ENCODE data around the gene STXBP6. TPM values are rescaled to one million over a fixed set of nuclear protein-coding genes. Genes with fewer than 3 reads are reported as not detected.

The STXBP6 gene
- total RNA-seq, 1 experiment from 2014 or later: 0.27 TPM

DNA sequence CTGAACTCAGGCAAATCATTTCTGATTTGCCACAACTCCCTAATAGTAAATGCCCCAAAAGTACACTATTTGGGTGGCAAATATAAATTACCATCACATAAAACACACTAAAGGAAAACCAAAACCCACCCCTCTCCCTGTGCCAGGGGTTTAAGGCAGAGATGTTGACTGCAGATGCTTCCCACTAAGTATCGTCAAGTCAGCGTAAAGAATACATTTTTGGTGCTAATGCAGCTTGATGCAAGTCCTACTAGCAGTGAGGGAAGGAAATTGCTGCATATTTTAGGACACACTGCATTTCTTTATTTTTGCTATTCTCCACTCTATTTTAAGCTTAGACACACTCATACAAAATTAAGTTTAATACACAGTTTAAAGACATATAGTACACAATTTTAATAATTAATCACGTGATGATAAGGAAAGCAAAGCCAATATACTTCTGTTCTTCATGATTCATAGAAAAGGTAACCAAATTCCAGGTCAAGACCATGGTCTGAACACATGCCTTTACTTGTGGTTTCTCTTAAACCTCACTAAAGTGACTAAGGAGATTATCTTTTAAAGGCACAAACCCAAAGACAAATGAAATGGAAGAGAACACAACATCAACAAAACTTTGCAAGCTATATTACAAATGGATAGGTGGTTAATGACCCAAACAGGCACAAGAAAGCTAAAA lies 162.2 kb downstream of the STXBP6 start (continued):
- no peak for TF ChIP-seq CTCF (IDR thresholded peaks at IDR 0.05 in 2 of 3, conservative IDR thresholded peaks at IDR 0.05 in 1 of 3; ENCODE audit: borderline replicate concordance in 1 of 3, insufficient read depth in 1 of 3, low read depth in 2 of 3, low read length in 2 of 3)
- no peak for TF ChIP-seq POLR2A (IDR thresholded peaks at IDR 0.05; ENCODE audit: borderline replicate concordance, extremely low read depth, insufficient read depth, insufficient read length)

- Histone ChIP-seq H3K36me3 (ENCODE audit: control insufficient read depth in 1 of 2, insufficient read depth in 2 of 2, low read length in 2 of 2) (no peaks in the 10 kb centered on the region), H3K4me2 (ENCODE audit: low read length) (no peak overlapping the region), H3K4me3 (replicated peaks in 1 of 2; ENCODE audit: low read depth in 1 of 2, low read length in 2 of 2) (no peak overlapping the region), H3K9me2 (ENCODE audit: insufficient read depth) (no peaks in the 10 kb centered on the region), H3K27me3 (ENCODE audit: insufficient read depth, low read length) (no peaks in the 10 kb centered on the region), H3K27ac (ENCODE audit: low read depth, low read length) (no peak overlapping the region), H3K79me2 (ENCODE audit: insufficient read depth, low read length) (no peaks in the 10 kb centered on the region), H3K9me3 (ENCODE audit: control insufficient read depth in 1 of 2, insufficient read depth in 1 of 2, low read depth in 1 of 2, low read length in 2 of 2) (peaks cover 4 to 12% of the 10 kb centered on the region in 2 experiments; a peak in 2 of 4 replicates), H3K9ac (ENCODE audit: low read length) (no peak overlapping the region), H3K4me1 (ENCODE audit: control insufficient read depth in 1 of 2, insufficient read depth in 2 of 2, low read length in 2 of 2) (no peaks in the 10 kb centered on the region), H2AFZ (ENCODE audit: low read depth, low read length, poor library complexity, severe bottlenecking) (no peak overlapping the region), H4K20me1 (ENCODE audit: insufficient read depth) (no peaks in the 10 kb centered on the region)
- DNase-seq (ENCODE audit: low read depth, low spot score): no peak
- no peak for ATAC-seq
- no TSS peak for BruUV-seq (replicated peaks)
- CTCF ChIA-PET: no interaction called here
- RAD21 ChIA-PET (ENCODE audit: low non-redundant PET in 1 of 2, low total read pairs in 2 of 2, uncharacterized antibody in 2 of 2, unreplicated experiment in 2 of 2): no interaction called here
- POLR2A ChIA-PET: no interaction called here
- TF ChIP-seq SRF (IDR thresholded peaks at IDR 0.05; ENCODE audit: low read depth): no peak
- TF ChIP-seq POLR2AphosphoS5 (IDR thresholded peaks at IDR 0.05; ENCODE audit: low read depth, low read length): no peak
- TF ChIP-seq RAD21 (IDR thresholded peaks at IDR 0.05; ENCODE audit: low read depth): no peak
- TF ChIP-seq SIN3A (IDR thresholded peaks at IDR 0.05; ENCODE audit: low read depth): no peak
- TF ChIP-seq ZNF274 (IDR thresholded peaks at IDR 0.05; ENCODE audit: low read depth, low read length): no peak
- no peak for TF ChIP-seq JUND (IDR thresholded peaks at IDR 0.05)
- TF ChIP-seq FOSL1 (IDR thresholded peaks at IDR 0.05; ENCODE audit: low read depth): no peak
- TF ChIP-seq, protein P1, sequence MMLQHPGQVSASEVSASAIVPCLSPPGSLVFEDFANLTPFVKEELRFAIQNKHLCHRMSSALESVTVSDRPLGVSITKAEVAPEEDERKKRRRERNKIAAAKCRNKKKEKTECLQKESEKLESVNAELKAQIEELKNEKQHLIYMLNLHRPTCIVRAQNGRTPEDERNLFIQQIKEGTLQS (IDR thresholded peaks at IDR 0.05): no peak
- no peak for TF ChIP-seq SP1 (IDR thresholded peaks at IDR 0.05; ENCODE audit: low read depth)
- TF ChIP-seq CEBPB (IDR thresholded peaks at IDR 0.05; ENCODE audit: low read depth): no peak
- no peak for TF ChIP-seq MAX (IDR thresholded peaks at IDR 0.05)
- no peak for TF ChIP-seq EZH2phosphoT487 (IDR thresholded peaks at IDR 0.05; ENCODE audit: borderline replicate concordance)
- TF ChIP-seq EZH2 (IDR thresholded peaks at IDR 0.05): no peak
- no peak for TF ChIP-seq YY1 (IDR thresholded peaks at IDR 0.05; ENCODE audit: extremely low read depth, insufficient replicate concordance, low read depth, low read length)
- TF ChIP-seq POLR2A (IDR thresholded peaks at IDR 0.05; ENCODE audit: borderline replicate concordance, extremely low read depth, insufficient read depth, insufficient read length): no peak
- TF ChIP-seq ELF1 (IDR thresholded peaks at IDR 0.05; ENCODE audit: borderline replicate concordance, low read depth): no peak
- no peak for TF ChIP-seq ZFX (IDR thresholded peaks at IDR 0.05)
- TF ChIP-seq REST (IDR thresholded peaks at IDR 0.05; ENCODE audit: low read depth): no peak
- intact Hi-C loops (cut with micrococcal nuclease): no loop called here
Measured at GRCh38 chr14:24885410-24885913, 164.5 kb downstream of the STXBP6 start.

Measured in HCT116 (cell line).